CD8-positive, alpha-beta memory T cell (primary cell): Measurements from ENCODE around the gene HP1BP3. TPM values are rescaled to one million over a fixed set of nuclear protein-coding genes. Genes with fewer than 3 reads are reported as not detected.

Experiments
- CTCF ChIA-PET: fragments of 350-600 bp; sonication (Branson Sonifier 250); formaldehyde crosslinking; loops from one replicate; lab custom pipeline; 2021; ENCODE audit warnings: antibody characterized with exemption; lab: Charles Lee
- POLR2A ChIA-PET: fragments of 350-600 bp; sonication (Branson Sonifier 250); formaldehyde crosslinking; loops from one replicate; lab custom pipeline; 2021; ENCODE audit warnings: antibody characterized with exemption; lab: Charles Lee
- DNase-seq, 5 donors: peaks; one replicate each; pipeline versions ENCODE4 v3.0.0 to v3.0.0-alpha.2; 2020 to 2022; ENCODE audit warnings: mixed read lengths in 1 of 5
- H3K27ac ChIP-seq: one replicate; pipeline ENCODE4 v1.7.0; 2013; ENCODE audit warnings: low read depth, mild to moderate bottlenecking, low read length, moderate library complexity
- H3K27me3 ChIP-seq: 2 replicates; pipeline ENCODE4 v1.7.0; 2013; ENCODE audit warnings: low read length, mild to moderate bottlenecking; ENCODE audit not compliant: insufficient read depth, poor library complexity, severe bottlenecking
- H3K36me3 ChIP-seq: 2 replicates; pipeline ENCODE4 v1.7.0; 2013; ENCODE audit warnings: mild to moderate bottlenecking, low read length, moderate library complexity; ENCODE audit not compliant: insufficient read depth
- H3K4me1 ChIP-seq: 2 replicates; pipeline ENCODE4 v1.7.0; 2013; ENCODE audit warnings: mild to moderate bottlenecking, low read length, moderate library complexity; ENCODE audit not compliant: insufficient read depth
- H3K4me3 ChIP-seq: 2 replicates; pipeline ENCODE4 v1.7.0; 2013; ENCODE audit warnings: mild to moderate bottlenecking, low read length
- H3K9me3 ChIP-seq: 2 replicates; pipeline ENCODE4 v1.7.0; 2013; ENCODE audit warnings: mild to moderate bottlenecking, low read length
- H3K27ac Mint-ChIP-seq, 8 donors: one replicate each; pipeline ENCODE4 v1.8.0; 2020 to 2021; ENCODE audit warnings: mixed read lengths in 8 of 8, mild to moderate bottlenecking in 6 of 8, inconsistent platforms in 3 of 8, moderate library complexity in 3 of 8
- H3K27me3 Mint-ChIP-seq, 2 donors: one replicate each; pipeline ENCODE4 v1.8.0; 2020 to 2021; ENCODE audit warnings: mixed read lengths in 2 of 2, mild to moderate bottlenecking in 1 of 2, moderate library complexity in 1 of 2
- H3K36me3 Mint-ChIP-seq, 3 donors: one replicate each; pipeline ENCODE4 v1.8.0; 2020 to 2021; ENCODE audit warnings: mixed read lengths in 3 of 3, inconsistent platforms in 1 of 3, mild to moderate bottlenecking in 1 of 3
- H3K4me1 Mint-ChIP-seq, 3 donors: one replicate each; pipeline ENCODE4 v1.8.0; 2020 to 2021; ENCODE audit warnings: mixed read lengths in 3 of 3, inconsistent platforms in 1 of 3, mild to moderate bottlenecking in 1 of 3
- H3K4me3 Mint-ChIP-seq, 7 donors: one replicate each; pipeline ENCODE4 v1.8.0; 2020 to 2021; ENCODE audit warnings: mixed read lengths in 7 of 7, mild to moderate bottlenecking in 6 of 7, moderate library complexity in 4 of 7, inconsistent platforms in 2 of 7
- H3K9me3 Mint-ChIP-seq, 5 donors: one replicate each; pipeline ENCODE4 v1.8.0; 2020 to 2022; ENCODE audit warnings: mixed read lengths in 5 of 5, mild to moderate bottlenecking in 3 of 5, moderate library complexity in 2 of 5, inconsistent platforms in 1 of 5
- polyA plus RNA-seq: library from polyadenylated mRNA; unstranded; fragments of 300-500 nt; fragmentation: Illumina TruSeq; gene quantifications from one replicate; pipeline ENCODE4 v1.2.3, GENCODE V29; 2021
- total RNA-seq, 2 experiments: library from RNA; stranded (reverse); gene quantifications; one replicate each; pipeline ENCODE4 v1.2.3, GENCODE V29; 2021

Gene HP1BP3
- total and polyA plus RNA-seq, 3 experiments from 2014 or later = 155 to 221 (median 166) TPM

GRCh38 chr1:20711285-20712214, 75.6 kb downstream of the HP1BP3 start:
- no peaks in the 10 kb centered on the region for H3K9me3 Mint-ChIP-seq
- Histone ChIP-seq H3K27ac (no peak overlapping the region), H3K9me3 (no peaks in the 10 kb centered on the region), H3K4me3 (no peak overlapping the region), H3K27me3 (no peaks in the 10 kb centered on the region), H3K36me3 (no peaks in the 10 kb centered on the region), H3K4me1 (no peaks in the 10 kb centered on the region)
- peaks cover 17 to 19% of the 10 kb centered on the region in 2 donors for H3K27me3 Mint-ChIP-seq
- no peak overlapping the region for H3K27ac Mint-ChIP-seq
- H3K4me3 Mint-ChIP-seq = no peak overlapping the region
- peaks cover 0 to 4% (median 4%) of the 10 kb centered on the region in 3 donors for H3K4me1 Mint-ChIP-seq
- ChIA-PET POLR2A (no interaction called here), CTCF (interaction anchor here (0.9 to 1.8 kb wide), 3 partner anchors 13 to 15 kb away, joined by 3 to 5 read pairs (median 3); no protein-coding TSS in a partner anchor)
- H3K36me3 Mint-ChIP-seq = no peaks in the 10 kb centered on the region
- DNase-seq = no peak

DNA sequence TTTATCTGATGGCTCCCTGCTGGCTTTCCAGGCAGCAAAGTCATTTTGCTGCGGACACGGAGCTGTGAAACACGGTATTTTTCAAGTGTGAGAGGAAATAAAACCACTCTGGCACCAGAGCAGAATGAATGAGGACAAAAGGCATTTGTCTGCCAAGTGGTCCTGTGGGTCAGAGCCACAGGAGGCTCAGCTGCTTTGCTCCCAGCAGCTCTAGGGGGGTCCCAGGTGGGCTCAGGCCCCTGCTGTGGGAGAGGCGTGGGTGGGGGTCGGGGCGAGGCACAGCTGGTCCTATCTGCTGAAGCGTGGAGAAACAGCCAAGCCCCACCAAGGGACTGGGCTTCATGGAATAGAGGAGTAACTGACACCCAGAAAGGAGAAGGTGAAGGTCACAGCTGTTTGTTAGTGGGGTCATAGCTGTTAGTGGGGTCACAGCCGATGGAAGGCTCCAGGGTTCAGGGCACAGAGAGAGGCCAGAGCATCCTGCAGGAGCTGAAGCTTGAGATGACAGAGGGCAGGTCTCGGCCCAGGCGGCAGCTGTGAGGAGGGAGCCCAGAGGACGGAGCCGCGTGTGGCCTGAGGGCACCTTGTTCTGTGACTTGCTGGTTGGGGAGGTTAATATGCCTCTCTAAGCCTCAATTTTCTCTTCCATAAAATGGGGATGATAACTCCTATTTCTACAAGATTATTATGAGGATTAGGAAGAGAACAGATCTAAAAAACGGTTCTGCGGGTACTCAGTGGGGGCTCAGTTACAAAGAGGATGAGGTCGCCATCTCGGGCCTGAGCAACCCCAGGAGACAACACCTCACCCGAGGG, 76.4 kb downstream of the HP1BP3 start:
- Mint-ChIP-seq H3K4me1 (no peaks in the 10 kb centered on the region), H3K36me3 (no peaks in the 10 kb centered on the region), H3K4me3 (no peak overlapping the region), H3K9me3 (no peaks in the 10 kb centered on the region), H3K27ac (no peak overlapping the region), H3K27me3 (peaks cover 10 to 14% of the 10 kb centered on the region in 2 donors)
- Histone ChIP-seq H3K4me3 (no peak overlapping the region), H3K27ac (no peak overlapping the region), H3K4me1 (no peaks in the 10 kb centered on the region), H3K27me3 (no peaks in the 10 kb centered on the region), H3K9me3 (no peaks in the 10 kb centered on the region), H3K36me3 (no peaks in the 10 kb centered on the region)
- ChIA-PET POLR2A (no interaction called here), CTCF (interaction anchor here (0.5 to 1.8 kb wide), 3 partner anchors 12 to 79 kb away, joined by 3 to 5 read pairs (median 3); no protein-coding TSS in a partner anchor)
- DNase-seq = no peak

DNA sequence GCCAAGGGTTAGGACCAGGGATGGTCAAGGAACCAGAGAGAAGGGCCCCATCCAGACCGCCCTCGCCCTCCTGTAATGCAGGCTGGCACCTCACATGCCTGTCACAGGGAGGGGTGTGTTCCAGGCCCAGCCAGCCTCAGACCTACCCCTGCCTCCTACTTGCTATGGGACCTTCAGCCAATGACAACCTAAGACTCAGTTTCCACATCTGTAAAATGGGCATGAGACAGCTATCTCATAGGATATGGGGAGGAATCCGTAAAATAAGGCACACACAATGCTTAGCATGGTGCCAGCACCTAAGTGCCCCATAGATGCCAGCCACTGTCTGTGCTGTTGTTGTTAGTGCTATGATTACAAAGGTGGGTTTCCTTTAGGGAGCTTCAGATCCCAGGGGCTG, 77.2 kb downstream of the HP1BP3 start:
- H3K4me1 Mint-ChIP-seq = no peaks in the 10 kb centered on the region
- no peaks in the 10 kb centered on the region for H3K36me3 ChIP-seq

GRCh38 chr1:20708891-20709290, 78.2 kb downstream of the HP1BP3 start:
- Histone ChIP-seq H3K4me3 (no peak overlapping the region), H3K4me1 (no peaks in the 10 kb centered on the region), H3K9me3 (no peaks in the 10 kb centered on the region), H3K27ac (no peak overlapping the region), H3K36me3 (no peaks in the 10 kb centered on the region), H3K27me3 (no peaks in the 10 kb centered on the region)
- H3K4me1 Mint-ChIP-seq = no peaks in the 10 kb centered on the region
- CTCF ChIA-PET = interaction anchor here (3.8 kb wide), 1 partner anchor 12 kb away, joined by 24 read pairs; no protein-coding TSS in a partner anchor
- DNase-seq = no peak
- H3K36me3 Mint-ChIP-seq = no peaks in the 10 kb centered on the region
- no peak overlapping the region for H3K27ac Mint-ChIP-seq
- POLR2A ChIA-PET = no interaction called here
- no peaks in the 10 kb centered on the region for H3K9me3 Mint-ChIP-seq
- no peak overlapping the region for H3K4me3 Mint-ChIP-seq
- H3K27me3 Mint-ChIP-seq = peaks cover 4 to 8% of the 10 kb centered on the region in 2 donors

More for the DNA sequence above, 77.2 kb downstream of the HP1BP3 start:
- no peaks in the 10 kb centered on the region for H3K9me3 ChIP-seq
- Mint-ChIP-seq H3K4me3 (no peak overlapping the region), H3K27me3 (peaks cover 5 to 8% of the 10 kb centered on the region in 2 donors), H3K9me3 (no peaks in the 10 kb centered on the region), H3K27ac (no peak overlapping the region), H3K36me3 (no peaks in the 10 kb centered on the region)
- no peak for DNase-seq
- ChIA-PET CTCF (interaction anchor here (0.5 to 1.8 kb wide), 2 partner anchors 13 to 80 kb away, joined by 3 to 5 read pairs; no protein-coding TSS in a partner anchor), POLR2A (no interaction called here)
- H3K27me3 ChIP-seq = no peaks in the 10 kb centered on the region
- H3K27ac ChIP-seq = no peak overlapping the region
- no peak overlapping the region for H3K4me3 ChIP-seq
- H3K4me1 ChIP-seq = no peaks in the 10 kb centered on the region

DNA sequence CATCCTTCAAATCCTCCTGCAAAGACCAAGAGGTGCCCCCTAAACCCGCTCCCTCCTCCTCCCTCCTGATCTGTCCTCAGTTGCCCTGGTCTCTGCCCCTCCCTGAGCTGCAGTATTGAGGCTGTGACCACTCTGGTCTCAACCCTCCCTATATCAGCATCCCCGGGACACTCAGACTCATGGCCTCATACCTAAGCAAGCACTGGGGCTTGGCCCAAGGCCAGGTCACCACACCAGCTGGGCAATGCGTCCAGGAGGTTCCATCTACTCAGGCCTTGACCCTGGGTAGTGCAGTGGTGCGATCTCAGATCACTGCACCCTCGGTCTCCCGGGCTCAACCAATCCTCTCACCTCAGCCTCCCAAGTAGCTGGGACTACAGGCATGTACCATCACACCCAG, 79.0 kb downstream of the HP1BP3 start:
- H3K27ac Mint-ChIP-seq = no peak overlapping the region
- H3K4me3 ChIP-seq = no peak overlapping the region
- H3K36me3 ChIP-seq = no peaks in the 10 kb centered on the region
- no peak for DNase-seq
- H3K27ac ChIP-seq = no peak overlapping the region
- H3K4me1 Mint-ChIP-seq = no peaks in the 10 kb centered on the region
- H3K9me3 Mint-ChIP-seq = no peaks in the 10 kb centered on the region
- no peaks in the 10 kb centered on the region for H3K27me3 ChIP-seq
- ChIA-PET POLR2A (no interaction called here), CTCF (interaction anchor here (1.0 to 3.8 kb wide), 2 partner anchors 12 to 21 kb away, joined by 3 to 24 read pairs; no protein-coding TSS in a partner anchor)
- no peaks in the 10 kb centered on the region for H3K36me3 Mint-ChIP-seq
- peaks cover 2 to 4% of the 10 kb centered on the region in 2 donors for H3K27me3 Mint-ChIP-seq
- no peak overlapping the region for H3K4me3 Mint-ChIP-seq
- no peaks in the 10 kb centered on the region for H3K4me1 ChIP-seq
- H3K9me3 ChIP-seq = no peaks in the 10 kb centered on the region

DNA sequence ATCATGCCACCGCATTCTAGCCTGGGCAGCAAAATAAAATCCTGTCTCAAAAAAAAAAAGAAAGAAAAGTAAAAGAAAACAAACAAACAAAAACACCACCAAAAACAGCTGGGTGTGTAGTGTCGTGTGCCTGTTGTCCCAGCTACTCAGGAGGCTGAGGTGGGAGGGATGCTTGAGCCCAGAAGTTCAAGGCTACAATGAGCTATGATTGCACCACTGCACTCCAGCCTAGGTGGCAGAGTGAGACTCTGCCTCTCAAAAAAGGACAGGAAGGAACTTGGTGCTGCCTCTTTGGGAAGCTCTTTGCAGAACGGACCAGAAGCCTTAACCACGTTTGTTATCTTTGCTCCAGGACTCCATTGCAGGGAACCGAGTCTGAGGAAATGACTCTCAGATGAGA, 80.3 kb downstream of the HP1BP3 start:
- DNase-seq = no peak
- ChIA-PET POLR2A (no interaction called here), CTCF (interaction anchor here (1.0 to 3.8 kb wide), 2 partner anchors 10 to 20 kb away, joined by 3 to 24 read pairs; no protein-coding TSS in a partner anchor)
- H3K27ac Mint-ChIP-seq = no peak overlapping the region
- no peak overlapping the region for H3K4me3 Mint-ChIP-seq
- Histone ChIP-seq H3K27me3 (no peaks in the 10 kb centered on the region), H3K27ac (no peak overlapping the region), H3K36me3 (no peaks in the 10 kb centered on the region), H3K9me3 (no peaks in the 10 kb centered on the region), H3K4me1 (no peaks in the 10 kb centered on the region), H3K4me3 (no peak overlapping the region)
- peaks cover 2 to 4% of the 10 kb centered on the region in 2 donors for H3K27me3 Mint-ChIP-seq
- H3K4me1 Mint-ChIP-seq = no peaks in the 10 kb centered on the region
- H3K36me3 Mint-ChIP-seq = no peaks in the 10 kb centered on the region
- H3K9me3 Mint-ChIP-seq = no peaks in the 10 kb centered on the region

- Mint-ChIP-seq H3K9me3 (no peaks in the 10 kb centered on the region), H3K4me1 (no peaks in the 10 kb centered on the region), H3K27ac (no peak overlapping the region), H3K27me3 (no peaks in the 10 kb centered on the region), H3K36me3 (peaks cover 0 to 1% (median 0%) of the 10 kb centered on the region in 3 donors), H3K4me3 (no peak overlapping the region)
- ChIA-PET POLR2A (no interaction called here), CTCF (interaction anchor here (3.8 kb wide), 1 partner anchor 9 kb away, joined by 24 read pairs; no protein-coding TSS in a partner anchor)
- no peaks in the 10 kb centered on the region for H3K27me3 ChIP-seq
- H3K4me1 ChIP-seq = no peaks in the 10 kb centered on the region
- no peak for DNase-seq
- H3K9me3 ChIP-seq = no peaks in the 10 kb centered on the region
- H3K4me3 ChIP-seq = no peak overlapping the region
- H3K27ac ChIP-seq = no peak overlapping the region
- no peaks in the 10 kb centered on the region for H3K36me3 ChIP-seq
Measured at GRCh38 chr1:20705203-20705755, 81.8 kb downstream of the HP1BP3 start.
